Right cardiac atrium (tissue), 5 donors: ENCODE results near the gene EXOC4. TPM values are rescaled to one million over a fixed set of nuclear protein-coding genes. Genes with fewer than 3 reads are reported as not detected.

Source experiments
- ATAC-seq, 2 donors: fragments of 200-7000 bp; cut with Tn5 transposase; one replicate each; pipeline versions ENCODE4 v1.8.0 to v1.9.1; 2020; ENCODE audit warnings: moderate library complexity in 2 of 2, mild to moderate bottlenecking in 1 of 2
- DNase-seq, 3 donors: peaks; one replicate each; pipeline ENCODE4 v3.0.0-alpha.2; 2020
- H3K27ac ChIP-seq: one replicate; pipeline ENCODE4 v1.5.1; 2013; ENCODE audit warnings: mild to moderate bottlenecking, low read length, control low read depth, moderate library complexity
- H3K27me3 ChIP-seq: one replicate; pipeline ENCODE4 v1.6.1; 2013; ENCODE audit not compliant: control insufficient read depth, insufficient read depth
- H3K4me1 ChIP-seq: one replicate; pipeline ENCODE4 v1.6.1; 2013; ENCODE audit warnings: low read length; ENCODE audit not compliant: control insufficient read depth, insufficient read depth
- H3K4me3 ChIP-seq: one replicate; pipeline ENCODE4 v1.5.1; 2013; ENCODE audit warnings: low read length, control low read depth
- H3K9me3 ChIP-seq: one replicate; pipeline ENCODE4 v1.6.1; 2013; ENCODE audit warnings: low read length; ENCODE audit not compliant: control insufficient read depth
- WGBS: extraction: QIAGEN DNeasy Blood & Tissue Kit; methylation state at CpG from one replicate; pipeline ENCODE4 v1.1.7; 2013; 5-methylcytosine and 5-hydroxymethylcytosine counted together
- intact Hi-C, 4 donors: fragments of 100-400 bp; cut with DNase I; formaldehyde crosslinking; loops; one replicate each; pipeline versions ENCODE4 v1.11.0 to v1.14.0; 2022 to 2023
- polyA plus RNA-seq: library from polyadenylated mRNA; stranded (reverse); fragments of 200-250 nt; gene quantifications from one replicate; pipeline ENCODE4 v1.2.3, GENCODE V29; 2013
- total RNA-seq, 4 donors: library from RNA; stranded (reverse); fragmentation: NEBNext Ultra II Directional; extraction: Animal tissue kit (Norgen Biotek cat#: 25700); gene quantifications; one replicate each; pipeline ENCODE4 v1.2.1, GENCODE V29; 2021
- donor health status: healthy with polysubstance abuse.
- donor health status: DM: no; HTN: yes; CAD: no.
- donor health status: DM: no; HTN: no; CAD: no.
- donor health status: DM: no; HTN: yes; CAD: no; lungs with severe emphysema.
- donor health status: DM: yes; HTN: yes; CAD: no.

EXOC4 gene
- total and polyA plus RNA-seq, 5 donors = 11.9 to 45.9 (median 39.7) TPM

- H3K4me3 ChIP-seq = no peak overlapping the region
- WGBS = 67% methylated on average over 8 of the region's 8 CpGs
- H3K9me3 ChIP-seq = peaks cover 2% of the 10 kb centered on the region
- H3K27me3 ChIP-seq = no peaks in the 10 kb centered on the region
- no peak overlapping the region for H3K27ac ChIP-seq
- H3K4me1 ChIP-seq = peaks cover 3% of the 10 kb centered on the region
- DNase-seq (no peak), ATAC-seq (no peak)
- intact Hi-C loops = no loop called here
These were observed 93.0 kb downstream of the EXOC4 start for GRCh38 chr7:133345690-133346421.

- H3K4me1 ChIP-seq = peaks cover 3% of the 10 kb centered on the region
- H3K4me3 ChIP-seq = no peak overlapping the region
- no peak overlapping the region for H3K27ac ChIP-seq
- intact Hi-C loops = no loop called here
- no peaks in the 10 kb centered on the region for H3K9me3 ChIP-seq
- DNase-seq (no peak), ATAC-seq (no peak)
- no peaks in the 10 kb centered on the region for H3K27me3 ChIP-seq
- 95% methylated on average over 5 of the region's 5 CpGs for WGBS
These were observed 95.4 kb downstream of the EXOC4 start for GRCh38 chr7:133348250-133348649.

GRCh38 chr7:133349101-133349500 lies 96.2 kb downstream of the EXOC4 start:
- DNase-seq = no peak
- Histone ChIP-seq H3K27ac (no peak overlapping the region), H3K9me3 (no peaks in the 10 kb centered on the region), H3K4me3 (no peak overlapping the region), H3K4me1 (peaks cover 3% of the 10 kb centered on the region), H3K27me3 (no peaks in the 10 kb centered on the region)
- no peak for ATAC-seq
- WGBS = 99% methylated on average over 2 of the region's 2 CpGs
- intact Hi-C loops = no loop called here

GRCh38 chr7:133352430-133352829 lies 99.6 kb downstream of the EXOC4 start:
- no peak overlapping the region for H3K4me3 ChIP-seq
- no peak overlapping the region for H3K27ac ChIP-seq
- no peaks in the 10 kb centered on the region for H3K27me3 ChIP-seq
- no peaks in the 10 kb centered on the region for H3K9me3 ChIP-seq
- H3K4me1 ChIP-seq = no peaks in the 10 kb centered on the region
- DNase-seq (no peak), ATAC-seq (no peak)
- 97% methylated on average over 2 of the region's 2 CpGs for WGBS
- intact Hi-C loops = no loop called here

- Histone ChIP-seq H3K4me1 (no peaks in the 10 kb centered on the region), H3K9me3 (no peaks in the 10 kb centered on the region), H3K27me3 (no peaks in the 10 kb centered on the region), H3K4me3 (no peak overlapping the region), H3K27ac (no peak overlapping the region)
- DNase-seq (no peak), ATAC-seq (no peak)
- intact Hi-C loops = no loop called here
- WGBS = 77% methylated on average over 1 of the region's 1 CpG
These were observed 100.9 kb downstream of the EXOC4 start for GRCh38 chr7:133353775-133354174.

GRCh38 chr7:133354546-133355324 lies 101.9 kb downstream of the EXOC4 start:
- Histone ChIP-seq H3K4me1 (no peaks in the 10 kb centered on the region), H3K27me3 (no peaks in the 10 kb centered on the region), H3K4me3 (no peak overlapping the region), H3K27ac (no peak overlapping the region), H3K9me3 (no peaks in the 10 kb centered on the region)
- ATAC-seq (no peak), DNase-seq (no peak)
- intact Hi-C loops = no loop called here
- 87% methylated on average over 5 of the region's 5 CpGs for WGBS

GRCh38 chr7:133355325-133355708 lies 102.4 kb downstream of the EXOC4 start:
- H3K27ac ChIP-seq = no peak overlapping the region
- no peaks in the 10 kb centered on the region for H3K27me3 ChIP-seq
- ATAC-seq (no peak), DNase-seq (no peak)
- H3K9me3 ChIP-seq = no peaks in the 10 kb centered on the region
- intact Hi-C loops = no loop called here
- H3K4me1 ChIP-seq = no peaks in the 10 kb centered on the region
- WGBS = 66% methylated on average over 3 of the region's 3 CpGs
- H3K4me3 ChIP-seq = no peak overlapping the region

- WGBS = 95% methylated on average over 3 of the region's 3 CpGs
These were observed 102.9 kb downstream of the EXOC4 start for GRCh38 chr7:133355822-133356221.

GRCh38 chr7:133358708-133359107 lies 105.8 kb downstream of the EXOC4 start:
- H3K27ac ChIP-seq = no peak overlapping the region
- H3K27me3 ChIP-seq = no peaks in the 10 kb centered on the region
- WGBS = 47% methylated on average over 3 of the region's 3 CpGs
- H3K4me1 ChIP-seq = no peaks in the 10 kb centered on the region
- no peak for DNase-seq
- H3K4me3 ChIP-seq = no peak overlapping the region
- no peaks in the 10 kb centered on the region for H3K9me3 ChIP-seq
- no peak for ATAC-seq
- intact Hi-C loops = no loop called here

More at GRCh38 chr7:133355822-133356221, 102.9 kb downstream of the EXOC4 start:
- intact Hi-C loops = no loop called here
- DNase-seq (no peak), ATAC-seq (no peak)
- no peaks in the 10 kb centered on the region for H3K27me3 ChIP-seq
- H3K4me1 ChIP-seq = no peaks in the 10 kb centered on the region
- no peak overlapping the region for H3K27ac ChIP-seq
- no peaks in the 10 kb centered on the region for H3K9me3 ChIP-seq
- no peak overlapping the region for H3K4me3 ChIP-seq

- Histone ChIP-seq H3K27me3 (no peaks in the 10 kb centered on the region), H3K9me3 (no peaks in the 10 kb centered on the region), H3K4me1 (peaks cover 2% of the 10 kb centered on the region), H3K4me3 (no peak overlapping the region), H3K27ac (no peak overlapping the region)
- ATAC-seq (no peak), DNase-seq (no peak)
- intact Hi-C loops = no loop called here
These were observed 106.6 kb downstream of the EXOC4 start for GRCh38 chr7:133359449-133359848.

GRCh38 chr7:133360201-133360600 lies 107.3 kb downstream of the EXOC4 start:
- ATAC-seq (no peak), DNase-seq (no peak)
- H3K4me1 ChIP-seq = peaks cover 3% of the 10 kb centered on the region
- WGBS = 98% methylated on average over 2 of the region's 2 CpGs
- intact Hi-C loops = no loop called here
- no peaks in the 10 kb centered on the region for H3K27me3 ChIP-seq
- no peaks in the 10 kb centered on the region for H3K9me3 ChIP-seq
- H3K4me3 ChIP-seq = no peak overlapping the region
- H3K27ac ChIP-seq = no peak overlapping the region
